MM.1S (cell line): ENCODE results near the gene ZNF775.

Experiments used
- DNase-seq: peaks from one replicate; pipeline ENCODE4 v3.0.0-alpha.2; 2015
- H2AFZ ChIP-seq: fragments of 300-600 bp; sonication (generic); 2 replicates; pipeline ENCODE4 v1.6.0; 2016; ENCODE audit warnings: antibody characterized with exemption, low read length
- H3F3A ChIP-seq: fragments of 300-600 bp; sonication (generic); 2 replicates; pipeline ENCODE4 v1.6.1; 2016; ENCODE audit warnings: mild to moderate bottlenecking, antibody characterized with exemption, low read length, moderate library complexity, mixed read lengths; ENCODE audit not compliant: insufficient read depth
- H3K27ac ChIP-seq: fragments of 300-600 bp; sonication (generic); 2 replicates; pipeline ENCODE4 v1.5.1; 2016; ENCODE audit warnings: mild to moderate bottlenecking, low read length
- H3K27me3 ChIP-seq: fragments of 300-600 bp; sonication (generic); replicated peaks from 2 replicates; pipeline ENCODE4 v1.6.0; 2016; ENCODE audit warnings: low read length; ENCODE audit not compliant: insufficient read depth
- H3K36me3 ChIP-seq: fragments of 300-600 bp; sonication (generic); replicated peaks from 2 replicates; pipeline ENCODE4 v1.6.1; 2016; ENCODE audit warnings: mild to moderate bottlenecking, low read length, mixed read lengths; ENCODE audit not compliant: insufficient read depth
- H3K4me1 ChIP-seq: fragments of 300-600 bp; sonication (generic); 2 replicates; pipeline ENCODE4 v1.6.1; 2016; ENCODE audit warnings: low read length, mixed read lengths
- H3K4me2 ChIP-seq: fragments of 300-600 bp; sonication (generic); 2 replicates; pipeline ENCODE4 v1.6.0; 2016; ENCODE audit warnings: low read depth, low read length
- H3K4me3 ChIP-seq: fragments of 300-600 bp; sonication (generic); 2 replicates; pipeline ENCODE4 v1.5.1; 2016; ENCODE audit warnings: low read length, mixed read lengths
- H3K79me2 ChIP-seq: fragments of 300-600 bp; sonication (generic); 2 replicates; pipeline ENCODE4 v1.6.1; 2016; ENCODE audit warnings: mixed run types, low read length, mixed read lengths
- H3K9ac ChIP-seq: fragments of 300-600 bp; sonication (generic); 2 replicates; pipeline ENCODE4 v1.6.1; 2016; ENCODE audit warnings: low read length, mixed read lengths
- H3K9me2 ChIP-seq: fragments of 300-600 bp; sonication (generic); replicated peaks from 2 replicates; pipeline ENCODE4 v1.6.1; 2016; ENCODE audit warnings: mild to moderate bottlenecking, low read length, mixed read lengths; ENCODE audit not compliant: insufficient read depth
- H3K9me3 ChIP-seq: fragments of 300-600 bp; sonication (generic); replicated peaks from 2 replicates; pipeline ENCODE4 v1.6.1; 2016; ENCODE audit warnings: mild to moderate bottlenecking, low read length, mixed read lengths; ENCODE audit not compliant: insufficient read depth
- H4K20me1 ChIP-seq: fragments of 300-600 bp; sonication (generic); 2 replicates; pipeline ENCODE4 v1.6.1; 2016; ENCODE audit warnings: mild to moderate bottlenecking, low read length, moderate library complexity, mixed read lengths; ENCODE audit not compliant: insufficient read depth
- CTCF ChIP-seq: fragments of 300-600 bp; sonication (generic); IDR thresholded peaks from 2 replicates; pipeline ENCODE4 v1.5.1; 2016; ENCODE audit warnings: antibody characterized with exemption, low read length, mixed read lengths
- EZH2 ChIP-seq: fragments of 300-600 bp; sonication (generic); optimal IDR thresholded peaks from 2 replicates; pipeline ENCODE3; 2017; ENCODE audit warnings: low read depth, mild to moderate bottlenecking, antibody characterized with exemption, low read length, mixed read lengths
- EZH2phosphoT487 ChIP-seq: fragments of 300-600 bp; sonication (generic); IDR thresholded peaks from 2 replicates; pipeline ENCODE4 v1.6.1; 2018; ENCODE audit warnings: antibody characterized with exemption, low read length

ZNF775 gene

GRCh38 chr7:150344299-150344698 is 34.8 kb upstream of the ZNF775 start:
- Histone ChIP-seq H3K79me2 (no peaks in the 10 kb centered on the region), H3K9ac (no peak overlapping the region), H3K4me2 (no peak overlapping the region), H2AFZ (no peak overlapping the region), H3K9me3 (no peaks in the 10 kb centered on the region), H3K27ac (no peak overlapping the region), H3F3A (no peaks in the 10 kb centered on the region), H3K36me3 (no peaks in the 10 kb centered on the region), H3K27me3 (peaks cover 2% of the 10 kb centered on the region; the same call in 1 of the 2 replicates), H3K4me1 (no peaks in the 10 kb centered on the region), H3K4me3 (no peak overlapping the region), H4K20me1 (no peaks in the 10 kb centered on the region), H3K9me2 (no peaks in the 10 kb centered on the region)
- no peak for DNase-seq
- no peak for TF ChIP-seq EZH2phosphoT487
- TF ChIP-seq EZH2 = no peak
- no peak for TF ChIP-seq CTCF

GRCh38 chr7:150345012-150345411 is 34.1 kb upstream of the ZNF775 start:
- H2AFZ ChIP-seq = no peak overlapping the region
- H3K79me2 ChIP-seq = no peaks in the 10 kb centered on the region
- no peak overlapping the region for H3K4me3 ChIP-seq
- H3K4me2 ChIP-seq = no peak overlapping the region
- no peaks in the 10 kb centered on the region for H3K9me2 ChIP-seq
- TF ChIP-seq EZH2phosphoT487 (no peak), CTCF (no peak), EZH2 (no peak)
- DNase-seq = no peak
- no peaks in the 10 kb centered on the region for H3K9me3 ChIP-seq
- H4K20me1 ChIP-seq = no peaks in the 10 kb centered on the region
- H3K27ac ChIP-seq = no peak overlapping the region
- peaks cover 2% of the 10 kb centered on the region; the same call in 1 of the 2 replicates for H3K27me3 ChIP-seq
- no peaks in the 10 kb centered on the region for H3K36me3 ChIP-seq
- H3K4me1 ChIP-seq = no peaks in the 10 kb centered on the region
- no peak overlapping the region for H3K9ac ChIP-seq
- no peaks in the 10 kb centered on the region for H3F3A ChIP-seq

DNA sequence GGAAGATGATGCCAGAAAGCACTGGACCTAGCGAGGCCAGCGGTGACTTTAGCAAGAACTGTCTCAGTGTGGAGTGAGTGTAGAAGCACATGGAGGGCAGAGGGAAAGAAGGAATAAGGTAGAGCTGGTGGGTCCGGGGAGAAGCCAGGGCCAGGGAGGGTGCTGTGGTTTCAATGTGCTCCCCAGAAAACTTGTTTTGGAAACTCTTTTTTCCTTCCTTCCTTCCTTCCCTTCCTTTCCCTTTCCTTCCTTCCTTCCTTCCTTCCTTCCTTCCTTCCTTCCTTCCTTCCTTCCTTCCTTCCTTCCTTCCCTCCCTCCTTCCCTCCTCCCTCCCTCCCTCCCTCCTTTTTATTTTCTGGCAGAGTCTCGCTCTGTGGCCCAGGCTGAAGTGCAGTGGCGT is 32.2 kb upstream of the ZNF775 start:
- no peaks in the 10 kb centered on the region for H3F3A ChIP-seq
- no peaks in the 10 kb centered on the region for H3K36me3 ChIP-seq
- no peaks in the 10 kb centered on the region for H3K9me3 ChIP-seq
- no peaks in the 10 kb centered on the region for H3K79me2 ChIP-seq
- TF ChIP-seq EZH2 = no peak
- TF ChIP-seq EZH2phosphoT487 = no peak
- no peak for TF ChIP-seq CTCF
- no peak overlapping the region for H3K9ac ChIP-seq
- DNase-seq = no peak
- H3K4me2 ChIP-seq = no peak overlapping the region
- H2AFZ ChIP-seq = no peak overlapping the region
- no peaks in the 10 kb centered on the region for H3K9me2 ChIP-seq
- H4K20me1 ChIP-seq = no peaks in the 10 kb centered on the region
- no peaks in the 10 kb centered on the region for H3K4me1 ChIP-seq
- H3K27ac ChIP-seq = no peak overlapping the region
- no peak overlapping the region for H3K4me3 ChIP-seq
- H3K27me3 ChIP-seq = peaks cover 6% of the 10 kb centered on the region
